GM23338 (cell line): ENCODE measurements around the gene IGF1. TPM values are rescaled to one million over a fixed set of nuclear protein-coding genes. Genes with fewer than 3 reads are reported as not detected.

ENCODE experiments used
- ATAC-seq: fragments of 200-7000 bp; cut with Tn5 transposase; 3 replicates; pipeline ENCODE4 v1.9.1; 2020
- DNase-seq: peaks from one replicate; pipeline ENCODE4 v3.0.0-alpha.2; 2015; ENCODE audit warnings: low spot score
- H2AFZ ChIP-seq: fragments of 200-600 bp; sonication (generic); 2 replicates; pipeline ENCODE4 v1.8.0; 2016; ENCODE audit warnings: antibody characterized with exemption, mild to moderate bottlenecking, moderate library complexity
- H3F3A ChIP-seq: fragments of 200-600 bp; sonication (generic); replicated peaks from 2 replicates; pipeline ENCODE4 v1.8.0; 2017; ENCODE audit warnings: antibody characterized with exemption, mixed run types, low read depth
- H3K27ac ChIP-seq: fragments of 200-600 bp; sonication (generic); 2 replicates; pipeline ENCODE4 v1.6.1; 2016; ENCODE audit warnings: low read depth
- H3K27me3 ChIP-seq: fragments of 200-600 bp; sonication (generic); 2 replicates; pipeline ENCODE4 v1.8.0; 2016; ENCODE audit warnings: mild to moderate bottlenecking, mixed run types, moderate library complexity; ENCODE audit not compliant: insufficient read depth
- H3K36me3 ChIP-seq: fragments of 200-600 bp; sonication (generic); 2 replicates; pipeline ENCODE4 v1.8.0; 2016; ENCODE audit warnings: mild to moderate bottlenecking; ENCODE audit not compliant: insufficient read depth
- H3K4me1 ChIP-seq: fragments of 200-600 bp; sonication (generic); 2 replicates; pipeline ENCODE4 v1.8.0; 2016; ENCODE audit warnings: mild to moderate bottlenecking, moderate library complexity; ENCODE audit not compliant: insufficient read depth
- H3K4me2 ChIP-seq: fragments of 200-600 bp; sonication (generic); 2 replicates; pipeline ENCODE4 v1.7.1; 2017; ENCODE audit warnings: mixed run types
- H3K4me3 ChIP-seq: fragments of 200-600 bp; sonication (generic); 2 replicates; pipeline ENCODE4 v1.6.1; 2016; ENCODE audit warnings: mixed run types
- H3K79me2 ChIP-seq: fragments of 200-600 bp; sonication (generic); replicated peaks from 2 replicates; pipeline ENCODE4 v1.8.0; 2017; ENCODE audit warnings: mild to moderate bottlenecking; ENCODE audit not compliant: insufficient read depth
- H3K9me2 ChIP-seq: fragments of 200-600 bp; sonication (generic); 2 replicates; pipeline ENCODE4 v1.8.0; 2017; ENCODE audit not compliant: insufficient read depth
- H4K20me1 ChIP-seq: fragments of 200-600 bp; sonication (generic); replicated peaks from 2 replicates; pipeline ENCODE4 v1.8.0; 2017; ENCODE audit warnings: mild to moderate bottlenecking; ENCODE audit not compliant: insufficient read depth
- H3K27ac Mint-ChIP-seq: 2 replicates; pipeline ENCODE4 v1.8.0; 2020; ENCODE audit warnings: inconsistent platforms, mild to moderate bottlenecking, moderate library complexity, mixed read lengths
- H3K27me3 Mint-ChIP-seq: 3 replicates; pipeline ENCODE4 v1.8.0; 2022; ENCODE audit warnings: low read depth, mild to moderate bottlenecking, moderate library complexity, mixed read lengths, inconsistent platforms; ENCODE audit not compliant: insufficient read depth, poor library complexity
- H3K36me3 Mint-ChIP-seq: 3 replicates; pipeline ENCODE4 v1.8.0; 2021; ENCODE audit warnings: low read depth, mild to moderate bottlenecking, inconsistent platforms, moderate library complexity, mixed read lengths
- H3K4me1 Mint-ChIP-seq: 3 replicates; pipeline ENCODE4 v1.8.0; 2020; ENCODE audit warnings: mild to moderate bottlenecking, inconsistent platforms, mixed read lengths
- H3K4me3 Mint-ChIP-seq: 3 replicates; pipeline ENCODE4 v1.8.0; 2021; ENCODE audit warnings: moderate library complexity, mild to moderate bottlenecking, inconsistent platforms, mixed read lengths
- H3K9me3 Mint-ChIP-seq: 3 replicates; pipeline ENCODE4 v1.8.0; 2020; ENCODE audit warnings: moderate library complexity, mild to moderate bottlenecking, inconsistent platforms, mixed read lengths
- CREB1 ChIP-seq: fragments of 250-450 bp; sonication (Bioruptor Pico); IDR thresholded peaks from 2 replicates; pipeline ENCODE4 v1.5.0; 2020; ENCODE audit warnings: low read depth, mild to moderate bottlenecking, moderate library complexity
- CTCF ChIP-seq, 2 experiments: fragments of 200-600 bp in 1 of 2; sonication (generic) in 1 of 2; conservative IDR thresholded peaks; 2 replicates each; pipeline versions ENCODE4 v1.5.1 to v1.6.1; 2016 to 2017; ENCODE audit warnings: antibody characterized with exemption in 2 of 2, low read depth in 2 of 2, mild to moderate bottlenecking in 2 of 2, moderate library complexity in 1 of 2
- EZH2 ChIP-seq: fragments of 200-600 bp; sonication (generic); IDR thresholded peaks from one replicate; pipeline ENCODE4 v1.8.0; 2017; ENCODE audit warnings: antibody characterized with exemption, mild to moderate bottlenecking, low read depth; ENCODE audit not compliant: unreplicated experiment
- EZH2phosphoT487 ChIP-seq: fragments of 200-600 bp; sonication (generic); IDR thresholded peaks from one replicate; pipeline ENCODE4 v1.8.1; 2018; ENCODE audit warnings: antibody characterized with exemption; ENCODE audit not compliant: unreplicated experiment
- JUNB ChIP-seq: IDR thresholded peaks from one replicate; pipeline ENCODE4 v1.6.1; 2016; ENCODE audit warnings: antibody characterized with exemption; ENCODE audit not compliant: unreplicated experiment
- NANOG ChIP-seq: IDR thresholded peaks from 2 replicates; pipeline ENCODE4 v1.6.1; 2016; ENCODE audit warnings: antibody characterized with exemption, borderline replicate concordance
- POLR2AphosphoS5 ChIP-seq: IDR thresholded peaks from 2 replicates; pipeline ENCODE4 v1.6.1; 2016; ENCODE audit warnings: antibody characterized with exemption, low read depth
- STAT1 ChIP-seq: IDR thresholded peaks from one replicate; pipeline ENCODE4 v1.6.1; 2016; ENCODE audit warnings: antibody characterized with exemption; ENCODE audit not compliant: unreplicated experiment
- ZNF114 ChIP-seq: fragments of 250-450 bp; sonication (Bioruptor Pico); IDR thresholded peaks from 2 replicates; pipeline ENCODE4 v1.5.0; 2020; ENCODE audit warnings: mild to moderate bottlenecking, moderate library complexity
- ZNF331 ChIP-seq: fragments of 250-450 bp; sonication (Bioruptor Pico); IDR thresholded peaks from 2 replicates; pipeline ENCODE4 v1.5.0; 2020; ENCODE audit warnings: low read depth, mild to moderate bottlenecking, moderate library complexity
- polyA plus RNA-seq: library from polyadenylated mRNA; unstranded; fragments of >200 nt; fragmentation: Nextera tagmentation; extraction: Ambion mirVana; gene quantifications from 2 replicates; pipeline ENCODE4 v1.2.1, GENCODE V29; 2016
- total RNA-seq: library from RNA; depleted of rRNA; stranded (reverse); fragments of >200 nt; shearing (Covaris generic); gene quantifications from 2 replicates; pipeline ENCODE4 v1.2.3, GENCODE V29; 2014
- TF ChIP-seq, protein P1 (sequence below): IDR thresholded peaks from one replicate; pipeline ENCODE4 v1.6.1; 2018; ENCODE audit warnings: antibody characterized with exemption; ENCODE audit not compliant: unreplicated experiment

IGF1 gene
- total and polyA plus RNA-seq, 2 experiments from 2014 or later: 0.29 TPM; not detected in 1

DNA sequence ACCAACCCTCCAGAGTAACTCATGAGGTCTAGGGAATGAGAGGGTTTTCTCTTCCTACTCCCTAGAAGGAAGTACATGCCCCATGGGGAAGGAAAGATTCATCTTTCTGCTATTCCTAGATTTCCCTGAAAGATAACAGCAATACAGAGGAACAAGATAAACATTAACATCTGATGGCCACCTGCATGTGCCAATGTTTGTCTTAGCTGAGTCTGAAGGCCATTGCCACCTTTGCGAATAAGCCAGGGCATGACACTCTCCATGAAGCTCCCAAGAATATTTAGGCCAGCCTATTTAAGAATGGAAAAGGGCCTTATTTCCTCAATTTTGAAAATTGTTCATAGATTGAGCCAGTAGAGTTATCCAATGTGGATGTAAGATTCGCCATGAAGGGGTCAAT, 26.0 kb downstream of the IGF1 start:
- ATAC-seq: no peak
- H3K36me3 Mint-ChIP-seq: no peaks in the 10 kb centered on the region
- no peak for TF ChIP-seq JUNB
- TF ChIP-seq STAT1: no peak
- TF ChIP-seq EZH2: no peak
- no peak for TF ChIP-seq CREB1 (CRISPR knock-in tag)
- TF ChIP-seq CTCF (conservative IDR thresholded peaks at IDR 0.05; ENCODE audit: low read depth in 2 of 2): no peak
- TF ChIP-seq NANOG: no peak
- TF ChIP-seq ZNF331 (CRISPR knock-in tag): no peak
- TF ChIP-seq ZNF114: no peak
- H3K9me2 ChIP-seq: no peaks in the 10 kb centered on the region; the same call in 1 of the 2 replicates
- H3K79me2 ChIP-seq: no peaks in the 10 kb centered on the region
- H3K4me3 Mint-ChIP-seq: no peak overlapping the region
- H3K4me2 ChIP-seq: no peak overlapping the region
- no peaks in the 10 kb centered on the region for H3K4me1 ChIP-seq
- no peak overlapping the region for H2AFZ ChIP-seq
- peaks cover 15% of the 10 kb centered on the region; the same call in 2 of the 3 replicates for H3K4me1 Mint-ChIP-seq
- no peaks in the 10 kb centered on the region for H3K36me3 ChIP-seq
- H3F3A ChIP-seq: no peaks in the 10 kb centered on the region
- H3K27ac ChIP-seq: no peak overlapping the region
- H3K9me3 Mint-ChIP-seq: no peaks in the 10 kb centered on the region; the same call in 2 of the 3 replicates
- DNase-seq: no peak
- no peak overlapping the region for H3K27ac Mint-ChIP-seq
- no peak overlapping the region for H3K4me3 ChIP-seq
- no peaks in the 10 kb centered on the region for H3K27me3 Mint-ChIP-seq
- H3K27me3 ChIP-seq: no peaks in the 10 kb centered on the region
- H4K20me1 ChIP-seq: no peaks in the 10 kb centered on the region

- Mint-ChIP-seq H3K9me3 (peaks cover 3% of the 10 kb centered on the region; the same call in 2 of the 3 replicates), H3K4me3 (no peak overlapping the region), H3K36me3 (no peaks in the 10 kb centered on the region; the same call in 2 of the 3 replicates), H3K4me1 (peaks cover 9% of the 10 kb centered on the region; the same call in 2 of the 3 replicates), H3K27ac (no peak overlapping the region), H3K27me3 (no peaks in the 10 kb centered on the region)
- ATAC-seq: no peak
- H3F3A ChIP-seq: no peaks in the 10 kb centered on the region
- H3K27me3 ChIP-seq: no peaks in the 10 kb centered on the region
- no peak overlapping the region for H3K4me3 ChIP-seq
- H3K36me3 ChIP-seq: no peaks in the 10 kb centered on the region
- no peak overlapping the region for H2AFZ ChIP-seq
- H3K4me2 ChIP-seq: no peak overlapping the region
- no peak for DNase-seq
- no peaks in the 10 kb centered on the region for H3K4me1 ChIP-seq
- H3K9me2 ChIP-seq: no peaks in the 10 kb centered on the region; the same call in 1 of the 2 replicates
- no peak overlapping the region for H3K27ac ChIP-seq
- H3K79me2 ChIP-seq: no peaks in the 10 kb centered on the region
- no peaks in the 10 kb centered on the region for H4K20me1 ChIP-seq
- TF ChIP-seq, protein P1, sequence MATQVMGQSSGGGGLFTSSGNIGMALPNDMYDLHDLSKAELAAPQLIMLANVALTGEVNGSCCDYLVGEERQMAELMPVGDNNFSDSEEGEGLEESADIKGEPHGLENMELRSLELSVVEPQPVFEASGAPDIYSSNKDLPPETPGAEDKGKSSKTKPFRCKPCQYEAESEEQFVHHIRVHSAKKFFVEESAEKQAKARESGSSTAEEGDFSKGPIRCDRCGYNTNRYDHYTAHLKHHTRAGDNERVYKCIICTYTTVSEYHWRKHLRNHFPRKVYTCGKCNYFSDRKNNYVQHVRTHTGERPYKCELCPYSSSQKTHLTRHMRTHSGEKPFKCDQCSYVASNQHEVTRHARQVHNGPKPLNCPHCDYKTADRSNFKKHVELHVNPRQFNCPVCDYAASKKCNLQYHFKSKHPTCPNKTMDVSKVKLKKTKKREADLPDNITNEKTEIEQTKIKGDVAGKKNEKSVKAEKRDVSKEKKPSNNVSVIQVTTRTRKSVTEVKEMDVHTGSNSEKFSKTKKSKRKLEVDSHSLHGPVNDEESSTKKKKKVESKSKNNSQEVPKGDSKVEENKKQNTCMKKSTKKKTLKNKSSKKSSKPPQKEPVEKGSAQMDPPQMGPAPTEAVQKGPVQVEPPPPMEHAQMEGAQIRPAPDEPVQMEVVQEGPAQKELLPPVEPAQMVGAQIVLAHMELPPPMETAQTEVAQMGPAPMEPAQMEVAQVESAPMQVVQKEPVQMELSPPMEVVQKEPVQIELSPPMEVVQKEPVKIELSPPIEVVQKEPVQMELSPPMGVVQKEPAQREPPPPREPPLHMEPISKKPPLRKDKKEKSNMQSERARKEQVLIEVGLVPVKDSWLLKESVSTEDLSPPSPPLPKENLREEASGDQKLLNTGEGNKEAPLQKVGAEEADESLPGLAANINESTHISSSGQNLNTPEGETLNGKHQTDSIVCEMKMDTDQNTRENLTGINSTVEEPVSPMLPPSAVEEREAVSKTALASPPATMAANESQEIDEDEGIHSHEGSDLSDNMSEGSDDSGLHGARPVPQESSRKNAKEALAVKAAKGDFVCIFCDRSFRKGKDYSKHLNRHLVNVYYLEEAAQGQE: no peak
- TF ChIP-seq POLR2AphosphoS5 (no peak), CREB1 (CRISPR knock-in tag) (no peak), ZNF114 (no peak), EZH2 (no peak), CTCF (conservative IDR thresholded peaks at IDR 0.05; ENCODE audit: low read depth in 2 of 2) (no peak), EZH2phosphoT487 (no peak), JUNB (no peak), ZNF331 (CRISPR knock-in tag) (no peak), NANOG (no peak), STAT1 (no peak)
These were observed 27.8 kb downstream of the IGF1 start for GRCh38 chr12:102452605-102453004.
